ENCODE results near the gene RAI14.

DNA sequence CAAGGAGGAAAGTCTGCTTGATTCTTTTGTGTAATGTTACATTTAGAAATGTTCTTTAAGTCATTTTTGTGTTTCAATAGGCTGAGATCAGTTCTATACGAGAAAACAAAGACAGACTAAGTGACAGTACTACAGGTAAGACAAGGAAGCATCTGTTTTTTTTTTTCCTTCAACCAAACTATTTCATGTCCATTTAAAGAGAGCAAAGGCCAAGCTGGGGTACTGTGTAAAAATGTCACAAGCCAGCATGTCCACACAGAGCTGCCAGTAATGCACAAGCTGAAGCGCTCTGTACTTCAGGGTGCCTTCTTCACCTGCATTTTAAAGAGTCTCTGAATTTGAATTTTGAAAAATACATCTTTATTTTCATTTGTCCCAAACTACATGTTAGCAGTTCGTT lies 162.6 kb downstream of the RAI14 start:
- no peak for TF ChIP-seq CTCF (IDR thresholded peaks at IDR 0.05)
- TF ChIP-seq POLR2A (IDR thresholded peaks at IDR 0.05): no peak

Measured in vagina (tissue), 2 donors.